ENCODE measurements around the gene ZFYVE28.

ZFYVE28 gene

DNA sequence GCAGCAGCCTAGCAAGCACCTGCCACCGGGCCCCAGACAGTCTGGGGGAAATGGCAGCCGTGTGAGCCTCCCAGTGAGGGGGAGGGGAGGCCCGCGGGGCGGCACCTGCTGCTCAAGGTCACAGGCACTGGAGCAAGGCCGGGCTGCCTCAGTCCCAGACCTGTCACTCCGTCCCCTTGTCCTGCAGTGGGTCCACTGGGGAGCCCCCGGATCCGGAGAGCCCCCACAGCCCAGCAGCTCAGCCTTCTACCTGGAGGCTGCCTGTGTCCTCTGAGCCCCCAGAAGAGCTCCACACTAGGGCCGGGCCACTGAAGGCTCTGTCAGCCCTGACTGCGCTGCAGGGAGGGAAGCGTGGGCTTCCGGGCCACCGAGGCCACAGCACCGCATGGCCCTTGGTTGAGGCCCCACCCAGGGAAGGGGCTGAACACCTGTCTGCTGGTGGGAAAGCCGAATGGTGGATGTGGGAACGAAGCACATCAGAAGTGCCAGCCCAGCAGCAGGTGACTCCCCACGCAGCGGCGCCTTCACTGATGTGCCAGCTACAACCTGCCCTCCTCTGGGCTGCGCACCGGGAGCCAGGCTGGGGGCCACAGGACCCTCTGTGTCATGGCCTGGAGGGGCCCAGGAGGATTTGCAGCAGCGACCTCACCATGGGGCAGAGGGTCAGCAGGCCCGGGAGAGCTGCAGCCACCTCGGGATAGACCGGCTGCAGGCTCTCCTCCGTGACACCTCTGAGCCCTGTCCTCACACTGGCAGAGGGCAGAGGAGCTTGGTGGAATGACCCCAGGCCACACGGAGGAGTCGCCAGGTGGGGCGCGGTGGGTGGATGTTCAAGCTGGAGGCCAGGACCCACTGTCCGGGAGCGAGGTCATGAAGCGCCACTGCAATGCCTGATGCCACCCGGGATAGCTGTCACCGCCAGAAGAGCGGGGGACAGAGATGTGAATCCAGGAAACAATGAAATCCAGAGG is 121.5 kb downstream of the ZFYVE28 start:
- H3K27ac ChIP-seq = no peak overlapping the region
- H3K4me3 ChIP-seq = no peak overlapping the region
- intact Hi-C loops (cut with DNase I; ENCODE audit: low total_unique reads) = no loop called here
- H3K36me3 ChIP-seq = peaks cover 0 to 6% (median 0%) of the 10 kb centered on the region in 3 donors
- peak in 1 of 2 donors; percentile 55 for DNase-seq
- H3K9me3 ChIP-seq = no peaks in the 10 kb centered on the region
- H3K27me3 ChIP-seq = no peaks in the 10 kb centered on the region
- H3K4me1 ChIP-seq = peaks cover 0 to 6% (median 0%) of the 10 kb centered on the region in 4 donors
- TF ChIP-seq, protein P1, sequence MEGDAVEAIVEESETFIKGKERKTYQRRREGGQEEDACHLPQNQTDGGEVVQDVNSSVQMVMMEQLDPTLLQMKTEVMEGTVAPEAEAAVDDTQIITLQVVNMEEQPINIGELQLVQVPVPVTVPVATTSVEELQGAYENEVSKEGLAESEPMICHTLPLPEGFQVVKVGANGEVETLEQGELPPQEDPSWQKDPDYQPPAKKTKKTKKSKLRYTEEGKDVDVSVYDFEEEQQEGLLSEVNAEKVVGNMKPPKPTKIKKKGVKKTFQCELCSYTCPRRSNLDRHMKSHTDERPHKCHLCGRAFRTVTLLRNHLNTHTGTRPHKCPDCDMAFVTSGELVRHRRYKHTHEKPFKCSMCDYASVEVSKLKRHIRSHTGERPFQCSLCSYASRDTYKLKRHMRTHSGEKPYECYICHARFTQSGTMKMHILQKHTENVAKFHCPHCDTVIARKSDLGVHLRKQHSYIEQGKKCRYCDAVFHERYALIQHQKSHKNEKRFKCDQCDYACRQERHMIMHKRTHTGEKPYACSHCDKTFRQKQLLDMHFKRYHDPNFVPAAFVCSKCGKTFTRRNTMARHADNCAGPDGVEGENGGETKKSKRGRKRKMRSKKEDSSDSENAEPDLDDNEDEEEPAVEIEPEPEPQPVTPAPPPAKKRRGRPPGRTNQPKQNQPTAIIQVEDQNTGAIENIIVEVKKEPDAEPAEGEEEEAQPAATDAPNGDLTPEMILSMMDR (IDR thresholded peaks at IDR 0.05) = no peak

DNA sequence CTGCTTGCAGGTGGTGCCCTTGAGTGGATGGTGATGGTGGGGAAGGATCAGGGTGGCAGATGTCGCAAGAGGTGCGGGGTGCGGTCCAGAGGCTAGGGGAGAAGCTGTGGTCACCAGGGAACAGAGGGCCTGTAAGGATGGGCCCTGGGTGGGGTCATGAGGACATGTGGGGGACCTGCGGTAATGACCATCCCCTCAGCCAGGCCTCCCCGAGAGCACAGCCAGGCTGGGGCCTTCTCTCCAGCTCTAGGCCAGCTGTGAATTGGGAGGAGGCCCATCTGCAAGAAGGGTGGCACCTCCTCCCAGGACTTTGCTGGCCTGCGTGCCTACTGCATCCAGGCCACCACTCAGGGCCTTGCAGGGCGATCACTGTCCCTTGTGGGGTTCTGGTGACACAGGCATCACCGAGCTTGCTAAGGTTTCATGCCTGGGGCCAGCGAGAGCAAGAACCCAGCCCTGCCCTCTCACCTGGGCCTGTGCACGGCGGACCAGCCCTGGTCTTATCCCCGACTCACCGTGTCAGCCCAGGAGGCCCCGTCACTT is 122.5 kb downstream of the ZFYVE28 start:
- intact Hi-C loops (cut with DNase I; ENCODE audit: low total_unique reads) = no loop called here
- peaks cover 0 to 6% (median 0%) of the 10 kb centered on the region in 3 donors for H3K36me3 ChIP-seq
- no peaks in the 10 kb centered on the region for H3K27me3 ChIP-seq
- H3K9me3 ChIP-seq = no peaks in the 10 kb centered on the region
- TF ChIP-seq, protein P1 (IDR thresholded peaks at IDR 0.05) = no peak
- H3K4me3 ChIP-seq = no peak overlapping the region
- peak in 1 of 2 donors; percentile 61 for DNase-seq
- no peak overlapping the region for H3K27ac ChIP-seq
- H3K4me1 ChIP-seq = no peaks in the 10 kb centered on the region

DNA sequence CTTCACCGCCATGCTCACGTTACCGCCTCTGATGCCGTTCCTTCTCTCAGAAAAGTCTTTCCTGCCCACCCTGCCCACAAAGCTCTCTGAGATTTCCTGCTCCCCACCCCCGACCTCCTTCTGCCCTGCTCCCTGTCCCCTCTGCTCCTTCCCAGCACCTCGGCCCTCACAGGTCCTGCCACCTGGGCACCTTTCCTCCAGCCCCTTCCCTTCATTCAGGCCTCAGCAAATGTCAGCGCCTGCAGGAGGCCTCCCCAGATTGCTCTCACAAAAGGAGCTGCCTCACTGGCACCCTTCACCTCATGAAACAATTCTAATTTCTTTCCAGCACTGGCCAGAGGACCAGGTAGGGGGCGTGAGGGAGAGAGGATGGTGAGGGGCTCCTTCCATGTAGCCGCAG is 122.9 kb downstream of the ZFYVE28 start:
- peaks cover 0 to 6% (median 0%) of the 10 kb centered on the region in 3 donors for H3K36me3 ChIP-seq
- TF ChIP-seq, protein P1 (IDR thresholded peaks at IDR 0.05) = no peak
- no peaks in the 10 kb centered on the region for H3K27me3 ChIP-seq
- no peak overlapping the region for H3K27ac ChIP-seq
- intact Hi-C loops (cut with DNase I; ENCODE audit: low total_unique reads) = no loop called here
- no peaks in the 10 kb centered on the region for H3K4me1 ChIP-seq
- no peaks in the 10 kb centered on the region for H3K9me3 ChIP-seq
- no peak overlapping the region for H3K4me3 ChIP-seq
- no peak for DNase-seq

DNA sequence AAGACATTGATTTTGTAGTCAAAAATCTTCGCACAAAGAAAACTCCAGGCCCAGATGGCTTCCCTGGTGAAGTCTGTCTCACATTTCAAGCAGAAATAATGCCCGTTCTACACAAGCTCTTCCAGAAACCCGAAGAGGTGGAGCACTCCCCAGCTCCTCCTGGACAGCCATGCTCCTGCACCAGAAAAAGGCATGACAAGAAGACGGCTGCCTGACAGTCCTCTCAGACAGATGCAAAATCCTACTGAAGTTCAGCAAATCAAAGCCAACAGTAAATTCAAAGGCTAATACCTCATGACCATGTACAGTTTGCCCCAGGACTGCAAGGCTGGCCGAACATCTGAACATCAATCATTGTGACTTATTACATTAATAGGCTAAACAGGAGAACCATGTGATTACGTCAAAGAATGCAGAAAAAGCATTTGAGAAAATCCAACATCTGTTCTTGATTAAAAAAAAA is 125.8 kb downstream of the ZFYVE28 start:
- TF ChIP-seq, protein P1 (IDR thresholded peaks at IDR 0.05) = no peak
- Histone ChIP-seq H3K4me3 (no peak overlapping the region), H3K27ac (no peak overlapping the region), H3K27me3 (no peaks in the 10 kb centered on the region), H3K36me3 (peaks cover 0 to 6% (median 0%) of the 10 kb centered on the region in 3 donors), H3K9me3 (no peaks in the 10 kb centered on the region), H3K4me1 (no peaks in the 10 kb centered on the region)
- intact Hi-C loops (cut with DNase I; ENCODE audit: low total_unique reads) = no loop called here
- DNase-seq = peak in 1 of 2 donors; percentile 31

DNA sequence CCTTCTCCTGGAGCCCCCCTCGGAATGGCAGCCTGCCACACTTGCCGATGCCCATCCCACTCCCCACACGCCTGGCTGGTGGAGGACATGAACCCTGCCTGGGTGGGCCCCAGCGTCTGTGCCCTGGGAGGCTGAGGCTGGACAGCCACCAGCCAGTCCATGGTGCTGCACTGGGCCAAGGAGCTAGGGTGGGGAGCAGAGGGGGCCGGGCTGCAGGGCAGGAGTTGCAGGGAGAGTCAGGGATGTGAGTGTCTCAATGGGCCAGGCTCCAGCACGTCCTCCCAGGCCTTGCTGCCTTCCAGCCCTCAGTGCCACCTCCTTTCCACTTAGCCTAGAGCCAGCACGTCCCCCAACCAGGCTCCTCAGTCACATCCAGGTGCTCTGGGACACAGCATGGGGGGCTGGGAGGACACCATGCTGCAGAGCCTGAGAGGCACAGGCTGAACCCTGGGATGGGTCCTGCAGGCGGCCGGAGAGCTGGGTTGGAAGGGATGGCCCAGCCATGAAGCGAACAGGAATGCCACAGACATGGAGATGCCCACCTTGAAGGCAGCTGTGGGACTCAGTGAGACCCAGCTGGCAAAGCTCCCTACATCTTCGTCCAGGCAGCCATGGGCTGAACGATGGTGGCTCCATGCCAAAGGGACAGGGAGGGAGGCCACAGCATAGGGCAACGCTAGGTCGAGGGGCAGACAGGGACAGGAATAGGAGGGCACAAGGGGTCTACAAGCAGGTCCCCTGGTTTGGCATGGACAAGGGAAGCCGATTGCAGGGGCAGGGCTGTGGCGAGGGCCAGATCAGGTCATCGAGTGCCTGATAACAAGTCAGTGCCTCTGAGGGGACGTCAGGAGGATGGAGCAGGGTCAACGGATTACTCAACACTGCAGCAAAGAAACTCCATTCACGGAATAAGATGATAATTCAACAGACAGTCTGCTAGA is 126.5 kb downstream of the ZFYVE28 start:
- H3K4me1 ChIP-seq = no peaks in the 10 kb centered on the region
- TF ChIP-seq, protein P1 (IDR thresholded peaks at IDR 0.05) = no peak
- intact Hi-C loops (cut with DNase I; ENCODE audit: low total_unique reads) = no loop called here
- no peak overlapping the region for H3K27ac ChIP-seq
- peak in 1 of 2 donors; percentile 61 for DNase-seq
- no peak overlapping the region for H3K4me3 ChIP-seq
- peaks cover 0 to under 1% (median 0%) of the 10 kb centered on the region in 3 donors for H3K36me3 ChIP-seq
- H3K27me3 ChIP-seq = no peaks in the 10 kb centered on the region
- no peaks in the 10 kb centered on the region for H3K9me3 ChIP-seq

Data from tibial artery (tissue), 4 donors.